Measurements from ENCODE around the gene WWOX.

WWOX gene

GRCh38 chr16:78832100-78832499, 732.6 kb downstream of the WWOX start:
- no peak overlapping the region for H3K4me3 ChIP-seq (ENCODE audit: low read depth, low read length)
- TF ChIP-seq CTCF (IDR thresholded peaks at IDR 0.05; ENCODE audit: insufficient read depth, low read depth, low read length, missing control alignments): no peak
- no peak for DNase-seq (ENCODE audit: low read depth)

GRCh38 chr16:78836802-78837491, 737.5 kb downstream of the WWOX start:
- TF ChIP-seq CTCF (IDR thresholded peaks at IDR 0.05; ENCODE audit: insufficient read depth, low read depth, low read length, missing control alignments): no peak
- H3K4me3 ChIP-seq (ENCODE audit: low read depth, low read length): no peak overlapping the region
- no peak for DNase-seq (ENCODE audit: low read depth)

- DNase-seq (ENCODE audit: low read depth): no peak
- no peak for TF ChIP-seq CTCF (IDR thresholded peaks at IDR 0.05; ENCODE audit: insufficient read depth, low read depth, low read length, missing control alignments)
These were observed 738.3 kb downstream of the WWOX start for GRCh38 chr16:78837706-78838105.

DNA sequence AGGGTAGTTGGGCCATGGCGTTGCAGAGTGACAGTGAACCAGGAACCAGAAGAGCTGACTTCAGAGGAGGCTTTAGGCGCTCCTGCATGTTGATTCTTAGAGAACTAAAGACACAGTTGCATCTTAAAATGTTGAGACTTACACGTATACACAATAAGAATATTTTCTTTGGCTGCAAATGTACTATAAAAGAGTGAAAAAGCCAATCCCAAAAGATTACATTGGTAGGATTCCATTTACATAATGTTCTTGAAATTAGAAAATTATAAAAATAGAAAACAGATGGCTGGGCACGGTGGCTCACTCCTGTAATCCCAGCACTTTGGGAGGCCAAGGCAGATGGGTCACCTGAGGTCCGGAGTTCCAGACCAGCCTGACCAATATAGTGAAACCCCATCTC, 738.8 kb downstream of the WWOX start:
- TF ChIP-seq CTCF (IDR thresholded peaks at IDR 0.05; ENCODE audit: insufficient read depth, low read depth, low read length, missing control alignments): no peak
- H3K4me3 ChIP-seq (ENCODE audit: low read depth, low read length): no peak overlapping the region
- DNase-seq (ENCODE audit: low read depth): no peak

More at GRCh38 chr16:78837706-78838105, 738.3 kb downstream of the WWOX start:
- no peak overlapping the region for H3K4me3 ChIP-seq (ENCODE audit: low read depth, low read length)

DNA sequence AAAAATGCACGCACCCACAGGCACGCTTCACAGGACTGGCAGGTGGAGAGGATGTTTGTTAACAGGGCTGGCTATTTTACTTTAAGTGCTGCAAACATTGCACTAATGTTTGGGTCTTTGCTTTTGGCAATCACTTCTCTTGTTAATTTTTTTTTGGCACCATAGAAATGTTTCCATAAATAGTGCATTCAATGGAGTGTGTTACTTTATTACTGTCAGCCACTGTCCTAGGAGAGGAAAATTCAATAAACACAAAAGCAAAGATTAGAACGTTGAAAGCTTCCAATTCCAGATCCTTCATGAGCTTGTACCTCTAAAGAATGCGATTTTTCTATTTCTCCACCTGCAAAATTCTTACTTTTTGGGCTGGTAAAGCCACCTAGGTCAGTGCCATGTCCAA, 743.5 kb downstream of the WWOX start:
- H3K4me3 ChIP-seq (ENCODE audit: low read depth, low read length): no peak overlapping the region
- DNase-seq (ENCODE audit: low read depth): no peak
- no peak for TF ChIP-seq CTCF (IDR thresholded peaks at IDR 0.05; ENCODE audit: insufficient read depth, low read depth, low read length, missing control alignments)

DNA sequence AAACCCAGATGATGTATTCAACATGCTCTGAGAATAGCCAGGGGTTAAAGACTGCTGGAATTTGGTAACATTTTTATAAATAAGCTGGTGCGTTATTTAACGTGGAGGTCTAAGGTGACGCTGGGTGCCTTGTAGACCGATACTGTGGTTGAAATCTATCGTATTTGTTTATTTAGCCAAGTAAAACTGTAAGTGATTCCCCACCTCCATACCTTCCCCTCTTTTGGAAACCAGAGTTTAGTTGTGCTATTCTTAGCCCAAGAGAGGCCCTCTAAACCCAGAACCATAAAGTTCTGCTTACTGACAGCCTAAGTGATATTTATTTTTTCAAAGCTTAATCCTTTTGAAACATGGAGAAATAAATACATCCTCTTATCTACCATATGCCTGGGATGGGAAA, 744.5 kb downstream of the WWOX start:
- no peak overlapping the region for H3K4me3 ChIP-seq (ENCODE audit: low read depth, low read length)
- no peak for TF ChIP-seq CTCF (IDR thresholded peaks at IDR 0.05; ENCODE audit: insufficient read depth, low read depth, low read length, missing control alignments)
- no peak for DNase-seq (ENCODE audit: low read depth)

GRCh38 chr16:78844682-78845081, 745.2 kb downstream of the WWOX start:
- TF ChIP-seq CTCF (IDR thresholded peaks at IDR 0.05; ENCODE audit: insufficient read depth, low read depth, low read length, missing control alignments): no peak
- no peak overlapping the region for H3K4me3 ChIP-seq (ENCODE audit: low read depth, low read length)
- no peak for DNase-seq (ENCODE audit: low read depth)
